GM12875 (cell line): Measurements from ENCODE around the gene SH3BP4.

Experiments used
- H3K4me3 ChIP-seq: one replicate; pipeline ENCODE4 v1.5.1; 2011; ENCODE audit warnings: low read depth, low read length, control low read depth
- TF ChIP-seq, protein P1 (sequence below): IDR thresholded peaks from 2 replicates; pipeline ENCODE4 v1.5.1; 2011; ENCODE audit warnings: low read depth, mild to moderate bottlenecking, control low read depth, inconsistent platforms, low read length, moderate library complexity, borderline replicate concordance; ENCODE audit not compliant: insufficient read depth

Gene SH3BP4

GRCh38 chr2:235034265-235035118, 82.7 kb downstream of the SH3BP4 start:
- TF ChIP-seq, protein P1, sequence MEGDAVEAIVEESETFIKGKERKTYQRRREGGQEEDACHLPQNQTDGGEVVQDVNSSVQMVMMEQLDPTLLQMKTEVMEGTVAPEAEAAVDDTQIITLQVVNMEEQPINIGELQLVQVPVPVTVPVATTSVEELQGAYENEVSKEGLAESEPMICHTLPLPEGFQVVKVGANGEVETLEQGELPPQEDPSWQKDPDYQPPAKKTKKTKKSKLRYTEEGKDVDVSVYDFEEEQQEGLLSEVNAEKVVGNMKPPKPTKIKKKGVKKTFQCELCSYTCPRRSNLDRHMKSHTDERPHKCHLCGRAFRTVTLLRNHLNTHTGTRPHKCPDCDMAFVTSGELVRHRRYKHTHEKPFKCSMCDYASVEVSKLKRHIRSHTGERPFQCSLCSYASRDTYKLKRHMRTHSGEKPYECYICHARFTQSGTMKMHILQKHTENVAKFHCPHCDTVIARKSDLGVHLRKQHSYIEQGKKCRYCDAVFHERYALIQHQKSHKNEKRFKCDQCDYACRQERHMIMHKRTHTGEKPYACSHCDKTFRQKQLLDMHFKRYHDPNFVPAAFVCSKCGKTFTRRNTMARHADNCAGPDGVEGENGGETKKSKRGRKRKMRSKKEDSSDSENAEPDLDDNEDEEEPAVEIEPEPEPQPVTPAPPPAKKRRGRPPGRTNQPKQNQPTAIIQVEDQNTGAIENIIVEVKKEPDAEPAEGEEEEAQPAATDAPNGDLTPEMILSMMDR = no peak
- no peak overlapping the region for H3K4me3 ChIP-seq

GRCh38 chr2:235037604-235038166, 85.9 kb downstream of the SH3BP4 start:
- TF ChIP-seq, protein P1 = no peak
- H3K4me3 ChIP-seq = no peak overlapping the region

- H3K4me3 ChIP-seq = no peak overlapping the region
- TF ChIP-seq, protein P1 = no peak
Observed at GRCh38 chr2:235041221-235041917, 89.6 kb downstream of the SH3BP4 start.

DNA sequence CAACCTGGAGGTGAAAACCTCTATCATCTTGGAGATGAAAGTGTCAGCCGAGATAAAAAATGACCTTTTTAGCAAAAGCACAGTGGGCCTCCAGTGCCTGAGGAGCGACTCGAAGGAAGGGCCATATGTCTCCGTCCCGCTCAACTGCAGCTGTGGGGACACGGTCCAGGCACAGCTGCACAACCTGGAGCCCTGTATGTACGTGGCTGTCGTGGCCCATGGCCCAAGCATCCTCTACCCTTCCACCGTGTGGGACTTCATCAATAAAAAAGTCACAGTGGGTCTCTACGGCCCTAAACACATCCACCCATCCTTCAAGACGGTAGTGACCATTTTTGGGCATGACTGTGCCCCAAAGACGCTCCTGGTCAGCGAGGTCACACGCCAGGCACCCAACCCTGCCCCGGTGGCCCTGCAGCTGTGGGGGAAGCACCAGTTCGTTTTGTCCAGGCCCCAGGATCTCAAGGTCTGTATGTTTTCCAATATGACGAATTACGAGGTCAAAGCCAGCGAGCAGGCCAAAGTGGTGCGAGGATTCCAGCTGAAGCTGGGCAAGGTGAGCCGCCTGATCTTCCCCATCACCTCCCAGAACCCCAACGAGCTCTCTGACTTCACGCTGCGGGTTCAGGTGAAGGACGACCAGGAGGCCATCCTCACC, 90.2 kb downstream of the SH3BP4 start:
- TF ChIP-seq, protein P1 = no peak
- no peak overlapping the region for H3K4me3 ChIP-seq

- TF ChIP-seq, protein P1 = no peak
- no peak overlapping the region for H3K4me3 ChIP-seq
Observed at GRCh38 chr2:235042576-235043515, 91.0 kb downstream of the SH3BP4 start.

DNA sequence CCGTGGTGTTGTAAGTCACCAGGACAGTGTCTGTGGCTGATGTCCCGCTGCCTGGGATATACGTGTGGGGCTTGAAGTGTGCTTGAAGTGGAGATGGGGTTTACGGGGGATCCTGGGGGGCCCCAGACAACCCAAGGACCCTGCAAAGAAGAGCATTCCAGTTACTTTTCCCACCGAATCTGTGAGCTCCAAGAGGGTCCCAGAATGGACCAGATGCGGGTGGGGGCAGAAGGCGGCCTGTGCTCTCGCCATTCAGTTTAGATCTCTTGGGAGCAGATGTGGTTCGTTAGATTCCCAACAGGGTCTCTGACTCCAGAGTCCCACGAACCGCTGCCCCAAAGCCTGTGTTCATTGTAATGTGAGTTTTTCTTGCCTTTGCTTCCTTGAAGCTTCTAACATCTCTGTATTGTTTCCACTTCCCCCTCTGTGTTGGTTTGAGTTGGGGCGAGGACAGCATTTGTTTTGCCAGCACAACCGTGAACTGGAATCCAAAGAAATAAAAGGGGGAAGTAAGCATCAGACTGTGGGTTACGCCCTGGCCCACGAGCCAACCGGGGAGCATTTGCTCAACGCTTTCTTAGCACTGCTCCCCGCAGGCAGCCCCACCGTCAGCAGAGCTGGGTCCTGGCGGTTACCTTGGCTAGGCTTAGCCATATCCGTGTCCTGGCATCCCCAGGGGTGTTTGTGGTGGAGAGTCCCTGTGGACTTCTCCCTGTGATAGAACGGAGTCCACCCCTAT, 92.1 kb downstream of the SH3BP4 start:
- H3K4me3 ChIP-seq = no peak overlapping the region
- TF ChIP-seq, protein P1 = no peak
